HEK293 (cell line): ENCODE data around the gene KRT74.

Experiments used
- CTCF ChIP-seq: fragments of 450-650 bp; formaldehyde crosslinking; IDR thresholded peaks from 2 replicates; pipeline ENCODE4 v1.5.1; 2016; ENCODE audit warnings: missing biosample characterization, missing genetic modification characterization
- KLF10 ChIP-seq: fragments of 450-650 bp; IDR thresholded peaks from 2 replicates; pipeline ENCODE4 v1.5.1; 2018; ENCODE audit warnings: missing biosample characterization, mild to moderate bottlenecking, missing genetic modification characterization
- MZF1 ChIP-seq: fragments of 450-650 bp; formaldehyde crosslinking; IDR thresholded peaks from 2 replicates; pipeline ENCODE4 v1.5.1; 2017; ENCODE audit warnings: missing biosample characterization, missing genetic modification characterization, borderline replicate concordance
- PATZ1 ChIP-seq: fragments of 450-650 bp; formaldehyde crosslinking; IDR thresholded peaks from 2 replicates; pipeline ENCODE4 v1.5.1; 2016; ENCODE audit warnings: missing biosample characterization, missing genetic modification characterization
- SETDB1 ChIP-seq: IDR thresholded peaks from one replicate; pipeline ENCODE4 v1.6.1; 2017; ENCODE audit warnings: mild to moderate bottlenecking, low read length, moderate library complexity, mixed read lengths; ENCODE audit not compliant: insufficient read length
- ZFP41 ChIP-seq: fragments of 450-650 bp; formaldehyde crosslinking; IDR thresholded peaks from 2 replicates; pipeline ENCODE4 v1.5.1; 2016; ENCODE audit warnings: missing biosample characterization, missing genetic modification characterization, borderline replicate concordance
- ZNF202 ChIP-seq: fragments of 450-650 bp; formaldehyde crosslinking; IDR thresholded peaks from 2 replicates; pipeline ENCODE4 v1.5.1; 2016; ENCODE audit warnings: missing biosample characterization, missing genetic modification characterization, borderline replicate concordance
- ZNF404 ChIP-seq: fragments of 450-650 bp; formaldehyde crosslinking; IDR thresholded peaks from 2 replicates; pipeline ENCODE4 v1.5.1; 2017; ENCODE audit warnings: missing biosample characterization, missing genetic modification characterization
- ZNF626 ChIP-seq: fragments of 450-650 bp; sonication (Bioruptor Pico); formaldehyde crosslinking; IDR thresholded peaks from 2 replicates; pipeline ENCODE4 v1.5.1; 2018; ENCODE audit warnings: missing biosample characterization, missing genetic modification characterization, inconsistent platforms
- ZNF629 ChIP-seq: fragments of 450-650 bp; formaldehyde crosslinking; IDR thresholded peaks from 2 replicates; pipeline ENCODE4 v1.5.1; 2017; ENCODE audit warnings: missing biosample characterization, missing genetic modification characterization
- ZSCAN16 ChIP-seq: fragments of 450-650 bp; formaldehyde crosslinking; IDR thresholded peaks from 2 replicates; pipeline ENCODE4 v1.5.1; 2016; ENCODE audit warnings: missing biosample characterization, missing genetic modification characterization
- TF ChIP-seq, protein P1 (sequence below): fragments of 450-650 bp; formaldehyde crosslinking; IDR thresholded peaks from 2 replicates; pipeline ENCODE4 v1.5.1; 2016; ENCODE audit warnings: missing biosample characterization, missing genetic modification characterization, borderline replicate concordance

DNA sequence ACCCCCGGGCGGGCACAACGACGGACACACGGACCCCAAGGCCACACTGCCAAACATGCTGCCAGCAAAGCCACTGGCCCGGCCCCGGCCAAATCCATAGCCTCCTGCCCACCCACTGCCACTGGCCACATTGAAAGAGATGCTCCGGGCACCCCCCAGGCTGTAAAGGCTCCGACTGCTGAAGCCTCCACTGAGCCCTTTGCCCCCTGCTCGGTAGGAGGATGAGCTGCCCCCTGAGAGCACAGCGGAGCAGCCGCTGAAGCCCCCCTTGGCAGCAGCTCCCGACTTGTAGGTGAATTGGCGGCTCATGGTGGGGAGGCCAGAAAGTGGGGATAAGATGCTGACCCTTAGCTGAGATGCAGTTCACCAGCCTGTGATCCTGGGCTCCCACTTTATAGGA, 44.6 kb upstream of the KRT74 start, which contains the start of gene KRT73:
- TF ChIP-seq, protein P1, sequence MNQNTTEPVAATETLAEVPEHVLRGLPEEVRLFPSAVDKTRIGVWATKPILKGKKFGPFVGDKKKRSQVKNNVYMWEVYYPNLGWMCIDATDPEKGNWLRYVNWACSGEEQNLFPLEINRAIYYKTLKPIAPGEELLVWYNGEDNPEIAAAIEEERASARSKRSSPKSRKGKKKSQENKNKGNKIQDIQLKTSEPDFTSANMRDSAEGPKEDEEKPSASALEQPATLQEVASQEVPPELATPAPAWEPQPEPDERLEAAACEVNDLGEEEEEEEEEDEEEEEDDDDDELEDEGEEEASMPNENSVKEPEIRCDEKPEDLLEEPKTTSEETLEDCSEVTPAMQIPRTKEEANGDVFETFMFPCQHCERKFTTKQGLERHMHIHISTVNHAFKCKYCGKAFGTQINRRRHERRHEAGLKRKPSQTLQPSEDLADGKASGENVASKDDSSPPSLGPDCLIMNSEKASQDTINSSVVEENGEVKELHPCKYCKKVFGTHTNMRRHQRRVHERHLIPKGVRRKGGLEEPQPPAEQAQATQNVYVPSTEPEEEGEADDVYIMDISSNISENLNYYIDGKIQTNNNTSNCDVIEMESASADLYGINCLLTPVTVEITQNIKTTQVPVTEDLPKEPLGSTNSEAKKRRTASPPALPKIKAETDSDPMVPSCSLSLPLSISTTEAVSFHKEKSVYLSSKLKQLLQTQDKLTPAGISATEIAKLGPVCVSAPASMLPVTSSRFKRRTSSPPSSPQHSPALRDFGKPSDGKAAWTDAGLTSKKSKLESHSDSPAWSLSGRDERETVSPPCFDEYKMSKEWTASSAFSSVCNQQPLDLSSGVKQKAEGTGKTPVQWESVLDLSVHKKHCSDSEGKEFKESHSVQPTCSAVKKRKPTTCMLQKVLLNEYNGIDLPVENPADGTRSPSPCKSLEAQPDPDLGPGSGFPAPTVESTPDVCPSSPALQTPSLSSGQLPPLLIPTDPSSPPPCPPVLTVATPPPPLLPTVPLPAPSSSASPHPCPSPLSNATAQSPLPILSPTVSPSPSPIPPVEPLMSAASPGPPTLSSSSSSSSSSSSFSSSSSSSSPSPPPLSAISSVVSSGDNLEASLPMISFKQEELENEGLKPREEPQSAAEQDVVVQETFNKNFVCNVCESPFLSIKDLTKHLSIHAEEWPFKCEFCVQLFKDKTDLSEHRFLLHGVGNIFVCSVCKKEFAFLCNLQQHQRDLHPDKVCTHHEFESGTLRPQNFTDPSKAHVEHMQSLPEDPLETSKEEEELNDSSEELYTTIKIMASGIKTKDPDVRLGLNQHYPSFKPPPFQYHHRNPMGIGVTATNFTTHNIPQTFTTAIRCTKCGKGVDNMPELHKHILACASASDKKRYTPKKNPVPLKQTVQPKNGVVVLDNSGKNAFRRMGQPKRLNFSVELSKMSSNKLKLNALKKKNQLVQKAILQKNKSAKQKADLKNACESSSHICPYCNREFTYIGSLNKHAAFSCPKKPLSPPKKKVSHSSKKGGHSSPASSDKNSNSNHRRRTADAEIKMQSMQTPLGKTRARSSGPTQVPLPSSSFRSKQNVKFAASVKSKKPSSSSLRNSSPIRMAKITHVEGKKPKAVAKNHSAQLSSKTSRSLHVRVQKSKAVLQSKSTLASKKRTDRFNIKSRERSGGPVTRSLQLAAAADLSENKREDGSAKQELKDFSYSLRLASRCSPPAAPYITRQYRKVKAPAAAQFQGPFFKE, result no peak
- no peak for TF ChIP-seq CTCF
- no peak for TF ChIP-seq ZFP41 (tag by site-specific recombination)
- TF ChIP-seq SETDB1, result no peak
- no peak for TF ChIP-seq MZF1 (tag by site-specific recombination)
- TF ChIP-seq PATZ1, result no peak
- TF ChIP-seq ZNF629 (tag by site-specific recombination), result no peak
- no peak for TF ChIP-seq ZNF626 (tag by site-specific recombination)
- TF ChIP-seq ZNF202 (tag by site-specific recombination), result no peak
- TF ChIP-seq ZNF404 (tag by site-specific recombination), result no peak
- no peak for TF ChIP-seq ZSCAN16
- TF ChIP-seq KLF10, result no peak
